Osteoblast (primary cell): ENCODE measurements around the gene CYP4F11. TPM values are rescaled to one million over a fixed set of nuclear protein-coding genes. Genes with fewer than 3 reads are reported as not detected.

ENCODE experiments used
- DNase-seq: peaks from one replicate; pipeline ENCODE4 v3.0.0; 2011; ENCODE audit warnings: low spot score, mixed read lengths; ENCODE audit not compliant: insufficient read length; ENCODE audit errors: missing footprints
- H2AFZ ChIP-seq: 2 replicates; pipeline ENCODE4 v1.6.0; 2011; ENCODE audit warnings: mild to moderate bottlenecking, low read length
- H3K27ac ChIP-seq: 2 replicates; pipeline ENCODE4 v1.5.1; 2011; ENCODE audit warnings: mild to moderate bottlenecking, low read depth, low read length, moderate library complexity
- H3K27me3 ChIP-seq: 2 replicates; pipeline ENCODE4 v1.6.0; 2012; ENCODE audit warnings: mild to moderate bottlenecking, control low read depth, inconsistent platforms, low read length, moderate library complexity; ENCODE audit not compliant: insufficient read depth
- H3K36me3 ChIP-seq: 2 replicates; pipeline ENCODE4 v1.5.1; 2011; ENCODE audit warnings: mild to moderate bottlenecking, low read length, control low read depth, moderate library complexity; ENCODE audit not compliant: insufficient read depth
- H3K4me1 ChIP-seq: 2 replicates; pipeline ENCODE4 v1.5.1; 2011; ENCODE audit warnings: mild to moderate bottlenecking, low read length, control low read depth, moderate library complexity; ENCODE audit not compliant: insufficient read depth
- H3K4me2 ChIP-seq: 2 replicates; pipeline ENCODE4 v1.6.0; 2011; ENCODE audit warnings: mild to moderate bottlenecking, low read length; ENCODE audit not compliant: insufficient read depth
- H3K4me3 ChIP-seq: fragments of 200-600 bp; sonication (generic); 3 replicates; pipeline ENCODE4 v1.5.1; 2012; ENCODE audit warnings: mild to moderate bottlenecking, low read length, inconsistent platforms; ENCODE audit not compliant: insufficient read depth
- H3K79me2 ChIP-seq: 2 replicates; pipeline ENCODE4 v1.6.0; 2012; ENCODE audit warnings: mild to moderate bottlenecking, low read length, control low read depth, inconsistent platforms; ENCODE audit not compliant: insufficient read depth
- H3K9me3 ChIP-seq: 2 replicates; pipeline ENCODE4 v1.5.1; 2011; ENCODE audit warnings: low read depth, low read length, control low read depth
- H4K20me1 ChIP-seq: 2 replicates; pipeline ENCODE4 v1.6.0; 2012; ENCODE audit warnings: mild to moderate bottlenecking, low read length, control low read depth; ENCODE audit not compliant: insufficient read depth
- total RNA-seq: library from RNA; depleted of rRNA; stranded (reverse); fragments of >200 nt; gene quantifications from 2 replicates; pipeline ENCODE4 v1.2.3, GENCODE V29; 2012
- TF ChIP-seq, protein P1 (sequence below): IDR thresholded peaks from 2 replicates; pipeline ENCODE4 v1.5.1; 2011; ENCODE audit warnings: mild to moderate bottlenecking, low read depth, low read length, moderate library complexity; ENCODE audit errors: extremely low read depth

Gene CYP4F11
- total RNA-seq, 1 donor: not detected

DNA sequence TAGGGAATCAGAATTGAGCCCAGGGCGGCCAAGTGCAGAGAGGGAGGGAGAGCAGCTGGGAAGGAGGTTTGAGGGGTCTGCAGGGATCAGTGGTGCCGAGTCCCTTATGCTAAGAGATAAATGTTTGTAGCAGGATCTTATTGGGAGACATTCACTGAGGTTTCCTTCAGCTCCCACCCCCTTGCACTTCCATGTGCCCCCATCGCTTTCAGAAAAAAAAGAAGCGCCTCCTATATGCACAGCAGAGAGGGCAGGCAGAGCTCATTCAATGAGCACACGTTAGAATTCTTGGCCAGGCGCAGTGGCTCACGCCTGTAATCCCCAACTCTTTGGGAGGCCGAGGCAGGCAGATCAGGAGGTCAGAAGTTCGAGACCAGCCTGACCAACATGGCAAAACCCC, 64.5 kb downstream of the CYP4F11 start:
- H3K27ac ChIP-seq: no peak overlapping the region
- no peaks in the 10 kb centered on the region for H3K36me3 ChIP-seq
- no peak for DNase-seq
- no peaks in the 10 kb centered on the region for H3K79me2 ChIP-seq
- no peaks in the 10 kb centered on the region for H3K9me3 ChIP-seq
- H3K4me3 ChIP-seq: no peak overlapping the region
- TF ChIP-seq, protein P1, sequence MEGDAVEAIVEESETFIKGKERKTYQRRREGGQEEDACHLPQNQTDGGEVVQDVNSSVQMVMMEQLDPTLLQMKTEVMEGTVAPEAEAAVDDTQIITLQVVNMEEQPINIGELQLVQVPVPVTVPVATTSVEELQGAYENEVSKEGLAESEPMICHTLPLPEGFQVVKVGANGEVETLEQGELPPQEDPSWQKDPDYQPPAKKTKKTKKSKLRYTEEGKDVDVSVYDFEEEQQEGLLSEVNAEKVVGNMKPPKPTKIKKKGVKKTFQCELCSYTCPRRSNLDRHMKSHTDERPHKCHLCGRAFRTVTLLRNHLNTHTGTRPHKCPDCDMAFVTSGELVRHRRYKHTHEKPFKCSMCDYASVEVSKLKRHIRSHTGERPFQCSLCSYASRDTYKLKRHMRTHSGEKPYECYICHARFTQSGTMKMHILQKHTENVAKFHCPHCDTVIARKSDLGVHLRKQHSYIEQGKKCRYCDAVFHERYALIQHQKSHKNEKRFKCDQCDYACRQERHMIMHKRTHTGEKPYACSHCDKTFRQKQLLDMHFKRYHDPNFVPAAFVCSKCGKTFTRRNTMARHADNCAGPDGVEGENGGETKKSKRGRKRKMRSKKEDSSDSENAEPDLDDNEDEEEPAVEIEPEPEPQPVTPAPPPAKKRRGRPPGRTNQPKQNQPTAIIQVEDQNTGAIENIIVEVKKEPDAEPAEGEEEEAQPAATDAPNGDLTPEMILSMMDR: no peak
- H3K4me1 ChIP-seq: no peaks in the 10 kb centered on the region
- no peak overlapping the region for H2AFZ ChIP-seq
- no peaks in the 10 kb centered on the region for H3K27me3 ChIP-seq
- no peak overlapping the region for H3K4me2 ChIP-seq
- H4K20me1 ChIP-seq: no peaks in the 10 kb centered on the region

DNA sequence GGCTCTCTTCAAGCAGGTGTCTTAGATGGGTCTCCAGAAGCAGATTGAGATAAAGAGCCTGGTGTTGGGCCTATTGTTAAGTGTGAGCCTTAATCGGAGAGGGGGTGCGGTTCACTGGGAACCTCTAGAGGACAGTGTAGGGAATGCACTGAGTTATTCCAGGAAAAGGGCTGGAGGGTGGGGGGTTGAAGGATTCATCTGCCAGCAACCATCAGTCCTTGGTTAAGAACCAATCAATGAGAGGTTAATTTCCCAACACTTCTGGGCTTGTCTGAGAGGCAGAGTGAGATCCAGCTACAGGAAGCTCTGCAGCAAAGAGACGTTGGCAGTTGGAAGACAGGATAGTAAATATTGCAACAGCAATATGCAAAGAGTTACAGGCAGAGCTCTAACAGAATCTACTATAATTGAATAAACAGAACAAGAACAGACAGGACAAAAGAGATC, 65.2 kb downstream of the CYP4F11 start:
- H3K4me3 ChIP-seq: no peak overlapping the region
- DNase-seq: peak; percentile 91
- H3K4me1 ChIP-seq: no peaks in the 10 kb centered on the region

GRCh38 chr19:15866636-15867035, 67.7 kb downstream of the CYP4F11 start:
- Histone ChIP-seq H3K9me3 (no peaks in the 10 kb centered on the region), H3K36me3 (no peaks in the 10 kb centered on the region), H3K4me3 (no peak overlapping the region), H3K79me2 (no peaks in the 10 kb centered on the region), H3K27ac (no peak overlapping the region), H2AFZ (no peak overlapping the region), H3K27me3 (no peaks in the 10 kb centered on the region), H3K4me2 (no peak overlapping the region), H4K20me1 (no peaks in the 10 kb centered on the region), H3K4me1 (no peaks in the 10 kb centered on the region)
- TF ChIP-seq, protein P1: no peak
- DNase-seq: no peak

More for the DNA sequence above, 65.2 kb downstream of the CYP4F11 start:
- Histone ChIP-seq H3K27me3 (no peaks in the 10 kb centered on the region), H3K9me3 (no peaks in the 10 kb centered on the region), H4K20me1 (no peaks in the 10 kb centered on the region), H3K4me2 (no peak overlapping the region), H3K79me2 (no peaks in the 10 kb centered on the region), H3K27ac (no peak overlapping the region), H3K36me3 (no peaks in the 10 kb centered on the region), H2AFZ (no peak overlapping the region)
- TF ChIP-seq, protein P1: peak; percentile 53

DNA sequence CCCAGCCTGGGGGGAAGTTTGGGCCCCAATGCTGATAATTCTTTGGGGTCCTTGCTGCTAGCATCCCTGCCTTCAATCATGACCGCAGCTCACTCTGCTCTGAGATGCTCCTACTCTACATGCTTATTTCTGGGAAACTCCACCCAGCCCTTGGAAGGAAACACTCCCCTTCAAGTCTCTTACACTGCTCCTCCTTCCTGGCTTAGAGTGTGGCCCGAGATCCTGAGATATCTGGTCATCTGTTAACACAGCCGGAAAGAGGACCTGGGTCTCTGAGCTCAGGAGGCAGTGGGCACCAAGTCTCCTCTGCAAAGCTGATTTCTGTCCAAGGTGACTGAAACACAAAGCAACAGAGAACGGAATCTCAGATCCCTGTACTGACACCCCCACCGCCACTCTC, 69.5 kb downstream of the CYP4F11 start:
- Histone ChIP-seq H3K27ac (no peak overlapping the region), H4K20me1 (no peaks in the 10 kb centered on the region), H2AFZ (no peak overlapping the region), H3K36me3 (no peaks in the 10 kb centered on the region), H3K4me3 (no peak overlapping the region), H3K4me2 (no peak overlapping the region), H3K9me3 (no peaks in the 10 kb centered on the region), H3K27me3 (no peaks in the 10 kb centered on the region), H3K79me2 (no peaks in the 10 kb centered on the region), H3K4me1 (no peaks in the 10 kb centered on the region)
- TF ChIP-seq, protein P1: no peak
- DNase-seq: no peak
